Esophagus squamous epithelium (tissue), 5 donors: ENCODE data around the gene RNF121. TPM values are rescaled to one million over a fixed set of nuclear protein-coding genes. Genes with fewer than 3 reads are reported as not detected.

Source experiments
- DNase-seq: peaks from one replicate; lab custom pipeline; 2025; lab: John Stamatoyannopoulos, UW
- H3K27ac ChIP-seq, 4 donors: fragments of 200-600 bp; sonication (generic); one replicate each; pipeline ENCODE4 v1.5.1; 2016 to 2019; ENCODE audit warnings: mild to moderate bottlenecking in 1 of 4
- H3K27me3 ChIP-seq, 4 donors: fragments of 200-600 bp; sonication (generic); 1 replicate in 3 of 4; 2 replicates in 1 of 4; pipeline versions ENCODE4 v1.5.1 to v1.6.0; 2017 to 2021; ENCODE audit warnings: antibody characterized with exemption in 1 of 4
- H3K36me3 ChIP-seq, 3 donors: fragments of 200-600 bp; sonication (generic); one replicate each; pipeline ENCODE4 v1.5.1; 2016 to 2019
- H3K4me1 ChIP-seq, 3 donors: fragments of 200-600 bp; sonication (generic); one replicate each; pipeline ENCODE4 v1.5.1; 2017 to 2019
- H3K4me3 ChIP-seq, 4 donors: fragments of 200-600 bp; sonication (generic); 1 replicate in 3 of 4; 2 replicates in 1 of 4; pipeline ENCODE4 v1.5.1; 2016 to 2019; ENCODE audit warnings: mild to moderate bottlenecking in 2 of 4, moderate library complexity in 1 of 4
- H3K9me3 ChIP-seq, 3 donors: fragments of 200-600 bp; sonication (generic); one replicate each; pipeline ENCODE4 v1.5.1; 2016 to 2019
- CTCF ChIP-seq, 6 experiments: fragments of 450-650 bp in 4 of 6; fragments of 200-600 bp in 2 of 6; sonication (generic) in 2 of 6; IDR thresholded peaks; one replicate each; pipeline ENCODE4 v1.5.1; 2016 to 2019; ENCODE audit warnings: antibody characterized with exemption in 6 of 6, mild to moderate bottlenecking in 4 of 6, moderate library complexity in 4 of 6
- POLR2A ChIP-seq, 4 donors: fragments of 450-650 bp; IDR thresholded peaks; one replicate each; pipeline ENCODE4 v1.6.1; 2017; ENCODE audit warnings: antibody characterized with exemption in 4 of 4, mild to moderate bottlenecking in 4 of 4, moderate library complexity in 3 of 4
- WGBS, 2 donors: methylation state at CpG; one replicate each; pipeline ENCODE4 v1.1.5; 2018; 5-methylcytosine and 5-hydroxymethylcytosine counted together
- intact Hi-C: fragments of 100-400 bp; cut with DNase I; formaldehyde crosslinking; loops from one replicate; pipeline ENCODE4 v1.15.0; 2022
- total RNA-seq, 4 donors: library from RNA; depleted of rRNA; stranded (reverse); fragments of >200 nt; gene quantifications; one replicate each; pipeline ENCODE4 v1.1.0, GENCODE V29; 2016
- donor health status: DM: yes; HTN: yes; CAD: no.

RNF121 gene
- total RNA-seq, 4 donors from 2014 or later: 10.9 to 17.6 (median 16.3) TPM

DNA sequence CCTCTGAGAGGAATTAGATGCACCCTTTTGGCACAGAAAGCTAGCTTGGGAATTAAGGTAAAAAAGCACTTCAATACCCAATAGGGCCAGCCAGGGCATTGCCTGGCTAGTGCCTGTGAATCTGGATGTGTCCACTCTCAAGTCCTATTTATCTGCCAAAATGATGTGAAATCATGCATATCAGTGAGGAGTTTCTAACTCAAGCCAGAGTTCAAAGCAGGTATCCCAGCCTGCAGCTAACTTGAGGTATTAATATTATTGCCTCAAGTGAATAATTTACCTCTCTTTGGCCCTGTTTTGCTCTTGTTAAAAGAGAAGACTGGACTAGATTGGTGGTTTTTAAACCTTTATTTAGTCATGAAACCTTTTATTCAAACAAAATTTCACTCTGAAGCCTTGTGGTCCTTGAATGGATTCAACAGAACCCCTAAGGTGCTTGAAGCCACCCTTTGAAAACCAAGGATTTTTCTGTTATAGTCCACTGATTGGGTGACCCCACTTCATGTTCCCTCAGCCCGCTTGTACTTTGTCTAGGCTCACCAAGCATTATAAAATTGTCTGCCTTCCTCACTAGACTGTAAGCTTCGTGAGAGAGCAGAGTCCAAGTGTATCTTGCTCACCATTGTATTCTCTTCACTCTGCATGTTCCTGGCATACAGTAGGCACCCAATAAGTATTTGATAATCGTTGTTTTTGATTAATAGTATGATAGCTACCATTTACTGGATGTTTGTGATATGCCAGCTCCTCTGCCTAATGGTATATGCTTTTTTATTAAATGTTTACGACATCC is 4.5 kb downstream of the RNF121 start:
- DNase-seq: no peak
- Histone ChIP-seq H3K27ac (no peak overlapping the region), H3K27me3 (no peaks in the 10 kb centered on the region), H3K9me3 (no peaks in the 10 kb centered on the region), H3K36me3 (no peaks in the 10 kb centered on the region), H3K4me3 (no peak overlapping the region), H3K4me1 (peaks cover 10 to 41% (median 15%) of the 10 kb centered on the region in 3 donors)
- WGBS, 2 donors: 88 to 89% methylated on average over 4 of the region's 4 CpGs
- TF ChIP-seq POLR2A (IDR thresholded peaks at IDR 0.05) (no peak), CTCF (IDR thresholded peaks at IDR 0.05) (no peak)
- intact Hi-C loops: no loop called here

GRCh38 chr11:71934213-71934612 is 5.4 kb downstream of the RNF121 start:
- no peak for TF ChIP-seq POLR2A (IDR thresholded peaks at IDR 0.05)
- TF ChIP-seq CTCF (IDR thresholded peaks at IDR 0.05): no peak
- H3K4me1 ChIP-seq: peaks cover 10 to 41% (median 15%) of the 10 kb centered on the region in 3 donors
- H3K27ac ChIP-seq: no peak overlapping the region
- no peak for DNase-seq
- no peaks in the 10 kb centered on the region for H3K9me3 ChIP-seq
- intact Hi-C loops: no loop called here
- no peak overlapping the region for H3K4me3 ChIP-seq
- H3K36me3 ChIP-seq: peaks cover 0 to 4% (median 0%) of the 10 kb centered on the region in 3 donors
- H3K27me3 ChIP-seq: no peaks in the 10 kb centered on the region
- WGBS, 2 donors: 35 to 61% methylated on average over 2 of the region's 2 CpGs

DNA sequence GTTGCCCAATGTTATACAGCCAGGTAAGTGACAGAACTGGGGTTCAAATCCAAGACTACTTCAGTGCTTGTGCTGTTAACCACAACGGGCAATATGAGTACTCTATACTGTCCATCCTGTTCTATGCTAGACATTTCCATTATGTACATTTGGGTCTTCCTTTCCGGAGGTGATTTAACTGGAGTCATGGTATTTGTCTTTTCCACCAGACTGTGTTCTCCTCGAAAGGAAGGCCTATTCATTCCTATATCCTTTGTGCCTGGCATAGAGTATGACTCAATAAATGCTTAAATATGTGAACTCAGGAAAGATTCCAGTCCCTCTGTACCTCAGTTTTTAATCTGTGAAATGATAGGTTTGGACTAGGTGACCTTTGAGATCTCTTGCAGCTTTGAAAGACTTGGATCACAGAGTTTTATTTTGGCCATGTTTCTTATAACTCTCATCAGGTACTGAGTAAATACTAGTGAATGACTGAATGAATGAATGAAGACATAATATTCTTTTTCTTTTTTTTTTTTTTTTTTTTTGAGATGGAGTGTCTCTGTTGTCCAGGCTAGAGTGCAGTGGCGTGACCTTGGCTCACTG is 6.6 kb downstream of the RNF121 start:
- whole genome bisulfite sequencing, 2 donors: 76 to 77% methylated on average over 3 to 4 of the region's 4 CpGs
- Histone ChIP-seq H3K27ac (no peak overlapping the region), H3K9me3 (no peaks in the 10 kb centered on the region), H3K4me3 (no peak overlapping the region), H3K27me3 (no peaks in the 10 kb centered on the region), H3K4me1 (peaks cover 0 to 29% (median 5%) of the 10 kb centered on the region in 3 donors), H3K36me3 (peaks cover 0 to 8% (median 0%) of the 10 kb centered on the region in 3 donors)
- intact Hi-C loops: no loop called here
- TF ChIP-seq POLR2A (IDR thresholded peaks at IDR 0.05): no peak
- no peak for TF ChIP-seq CTCF (IDR thresholded peaks at IDR 0.05)
- DNase-seq: no peak

DNA sequence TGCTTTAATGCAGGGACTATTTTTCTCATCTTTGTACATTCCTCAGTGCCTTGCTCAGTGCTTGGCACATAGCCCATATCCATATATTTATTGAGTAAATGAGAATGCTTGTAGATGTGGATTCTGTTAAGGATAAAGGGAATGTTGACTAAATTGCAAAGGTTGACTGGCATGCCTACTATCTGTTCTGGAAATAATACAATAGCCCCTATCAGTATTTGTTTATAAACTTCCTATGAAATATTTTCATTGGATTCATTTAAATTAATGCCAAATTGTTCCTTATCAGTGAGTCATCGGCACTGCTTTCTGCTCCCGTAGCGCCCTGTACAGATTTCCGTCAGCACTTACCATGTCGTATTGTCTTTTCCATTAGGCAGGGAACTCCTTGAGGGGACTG is 8.0 kb downstream of the RNF121 start:
- Histone ChIP-seq H3K4me3 (no peak overlapping the region), H3K9me3 (no peaks in the 10 kb centered on the region), H3K27ac (no peak overlapping the region), H3K4me1 (peaks cover 0 to 17% (median 0%) of the 10 kb centered on the region in 3 donors), H3K36me3 (peaks cover 0 to 8% (median 0%) of the 10 kb centered on the region in 3 donors), H3K27me3 (no peaks in the 10 kb centered on the region)
- no peak for DNase-seq
- no peak for TF ChIP-seq POLR2A (IDR thresholded peaks at IDR 0.05)
- no peak for TF ChIP-seq CTCF (IDR thresholded peaks at IDR 0.05)
- intact Hi-C loops: no loop called here
- WGBS, 2 donors: 48 to 68% methylated on average over 5 of the region's 5 CpGs

GRCh38 chr11:71937826-71938225 is 9.0 kb downstream of the RNF121 start:
- DNase-seq: no peak
- TF ChIP-seq POLR2A (IDR thresholded peaks at IDR 0.05) (no peak), CTCF (IDR thresholded peaks at IDR 0.05) (no peak)
- Histone ChIP-seq H3K36me3 (peaks cover 0 to 8% (median 0%) of the 10 kb centered on the region in 3 donors), H3K4me1 (peaks cover 0 to 17% (median 0%) of the 10 kb centered on the region in 3 donors), H3K27me3 (no peaks in the 10 kb centered on the region), H3K4me3 (no peak overlapping the region), H3K27ac (peak overlapping the region in 3 of 4 donors; percentile 11 to 57 (median 48)), H3K9me3 (no peaks in the 10 kb centered on the region)
- intact Hi-C loops: no loop called here
- 71 to 86% methylated on average over 1 of the region's 1 CpG for WGBS, 2 donors
